GM12878 (cell line): ENCODE measurements around the gene AMER2. TPM values are rescaled to one million over a fixed set of nuclear protein-coding genes. Genes with fewer than 3 reads are reported as not detected.
A peak's percentile ranks its signal among the peaks of the same experiment; 100 is the strongest.

Experiments
- ATAC-seq: fragments of 200-7000 bp; cut with Tn5 transposase; 3 replicates; pipeline ENCODE4 v1.9.1; 2020; ENCODE audit warnings: mild to moderate bottlenecking, moderate library complexity
- BruUV-seq: library from RNA; stranded (reverse); fragments of 400-500 nt; replicated peaks from 2 replicates; lab custom pipeline; 2021; lab: Mats Ljungman, UMichigan
- CTCF ChIA-PET: fragments of 300-600 bp; sonication (Branson Sonifier 250); formaldehyde crosslinking; extraction: SDS; loops from one replicate; lab custom pipeline; 2021; ENCODE audit warnings: inconsistent platforms; lab: Yijun Ruan, JAX
- POLR2A ChIA-PET: fragments of 350-600 bp; formaldehyde crosslinking; extraction: SDS; loops from one replicate; lab custom pipeline; 2021; ENCODE audit warnings: inconsistent platforms; lab: Charles Lee
- RAD21 ChIA-PET: fragments of 300-600 bp; sonication (Branson Sonifier 250); formaldehyde crosslinking; loops from one replicate; lab custom pipeline; 2023; ENCODE audit warnings: antibody characterized with exemption; ENCODE audit not compliant: unreplicated experiment; lab: Charles Lee
- SMC1A ChIA-PET: fragments of 300-600 bp; sonication (Branson Sonifier 250); formaldehyde crosslinking; loops from one replicate; lab custom pipeline; 2023; ENCODE audit not compliant: unreplicated experiment, uncharacterized antibody; lab: Charles Lee
- DNase-seq: peaks from one replicate; pipeline ENCODE4 v3.0.0-alpha.2; 2011; ENCODE audit warnings: low read depth, low spot score
- FAIRE-seq: peaks from 3 replicates; lab custom pipeline; 2011; peaks lifted over from hg19 to GRCh38; lab: Jason Lieb, UNC
- H2AFZ ChIP-seq: 2 replicates; pipeline ENCODE4 v1.6.0; 2011; ENCODE audit warnings: low read depth, low read length, control low read depth; ENCODE audit not compliant: control insufficient read depth
- H3K27ac ChIP-seq: 2 replicates; pipeline ENCODE4 v1.5.1; 2011; ENCODE audit warnings: control low read depth; ENCODE audit not compliant: control insufficient read depth, insufficient read depth
- H3K27me3 ChIP-seq, 2 experiments: replicated peaks in 1 of 2; 2 replicates each; pipeline versions ENCODE4 v1.6.0 to v1.6.1; 2011; ENCODE audit warnings: low read length in 1 of 2; ENCODE audit not compliant: control insufficient read depth in 2 of 2, insufficient read depth in 2 of 2
- H3K36me3 ChIP-seq, 2 experiments: 2 replicates each; pipeline ENCODE4 v1.5.1; 2011; ENCODE audit warnings: low read length in 1 of 2; ENCODE audit not compliant: control insufficient read depth in 2 of 2, insufficient read depth in 2 of 2
- H3K4me1 ChIP-seq: 2 replicates; pipeline ENCODE4 v1.6.1; 2011; ENCODE audit warnings: mild to moderate bottlenecking, low read length, moderate library complexity, mixed read lengths; ENCODE audit not compliant: control insufficient read depth, insufficient read depth
- H3K4me2 ChIP-seq: 2 replicates; pipeline ENCODE4 v1.6.0; 2011; ENCODE audit warnings: control low read depth; ENCODE audit not compliant: control insufficient read depth, insufficient read depth
- H3K4me3 ChIP-seq: fragments of 200-600 bp; sonication (generic); 2 replicates; pipeline ENCODE4 v1.5.1; 2016
- H3K79me2 ChIP-seq: 2 replicates; pipeline ENCODE4 v1.6.0; 2011; ENCODE audit warnings: low read length; ENCODE audit not compliant: control insufficient read depth, insufficient read depth
- H3K9ac ChIP-seq: 2 replicates; pipeline ENCODE4 v1.8.0; 2011; ENCODE audit warnings: low read length, control low read depth, mixed read lengths; ENCODE audit not compliant: control insufficient read depth, insufficient read depth
- H3K9me3 ChIP-seq: replicated peaks from 3 replicates; pipeline ENCODE4 v1.5.1; 2011; ENCODE audit warnings: mild to moderate bottlenecking, low read length; ENCODE audit not compliant: control insufficient read depth, insufficient read depth
- H4K20me1 ChIP-seq: 2 replicates; pipeline ENCODE4 v1.6.0; 2011; ENCODE audit not compliant: control insufficient read depth, insufficient read depth
- CHD2 ChIP-seq: IDR thresholded peaks from 2 replicates; pipeline ENCODE4 v1.6.1; 2011; ENCODE audit warnings: low read depth, low read length, improper control_type of control experiment, borderline replicate concordance
- CREB1 ChIP-seq: IDR thresholded peaks from 2 replicates; pipeline ENCODE4 v1.6.1; 2012; ENCODE audit warnings: low read depth, mild to moderate bottlenecking, inconsistent platforms
- CUX1 ChIP-seq: IDR thresholded peaks from 2 replicates; pipeline ENCODE4 v1.6.1; 2012; ENCODE audit warnings: improper control_type of control experiment, low read depth, low read length; ENCODE audit not compliant: insufficient replicate concordance
- IRF4 ChIP-seq: IDR thresholded peaks from 2 replicates; pipeline ENCODE4 v1.6.1; 2011; ENCODE audit warnings: low read depth, low read length
- JUNB ChIP-seq: IDR thresholded peaks from 2 replicates; pipeline ENCODE4 v1.6.1; 2016; ENCODE audit warnings: antibody characterized with exemption, mild to moderate bottlenecking
- KDM1A ChIP-seq: fragments of 200-600 bp; sonication (generic); IDR thresholded peaks from 2 replicates; pipeline ENCODE4 v1.6.1; 2016; ENCODE audit warnings: borderline replicate concordance
- NBN ChIP-seq: fragments of 450-650 bp; IDR thresholded peaks from 2 replicates; pipeline ENCODE4 v1.6.1; 2016
- SMC3 ChIP-seq: IDR thresholded peaks from 2 replicates; pipeline ENCODE4 v1.6.1; 2011; ENCODE audit warnings: low read length, improper control_type of control experiment, borderline replicate concordance
- SP1 ChIP-seq: IDR thresholded peaks from one replicate; pipeline ENCODE4 v1.6.1; 2011; ENCODE audit warnings: low read depth, low read length
- TCF12 ChIP-seq: IDR thresholded peaks from 2 replicates; pipeline ENCODE4 v1.6.1; 2011; ENCODE audit warnings: low read depth, mild to moderate bottlenecking, low read length
- ZNF217 ChIP-seq: fragments of 450-650 bp; IDR thresholded peaks from 2 replicates; pipeline ENCODE4 v1.6.1; 2017; ENCODE audit warnings: antibody characterized with exemption, mild to moderate bottlenecking
- ZSCAN29 ChIP-seq: fragments of 450-650 bp; IDR thresholded peaks from 2 replicates; pipeline ENCODE4 v1.6.1; 2017; ENCODE audit warnings: mild to moderate bottlenecking, moderate library complexity
- WGBS: methylation state at CpG from one replicate; pipeline ENCODE4 v1.1.6; 2016; ENCODE audit warnings: low lambda C conversion rate; ENCODE audit not compliant: insufficient replicate concordance, insufficient coverage; ENCODE audit errors: missing lambda C conversion rate; 5-methylcytosine and 5-hydroxymethylcytosine counted together
- in situ Hi-C: fragments of 300-500 bp; cut with MboI; formaldehyde crosslinking; loops from 9 replicates; pipeline ENCODE4 v1.14.3; 2018; ENCODE audit warnings: mixed read lengths
- intact Hi-C: fragments of 100-400 bp; cut with micrococcal nuclease; formaldehyde crosslinking; loops from one replicate; pipeline ENCODE4 v1.14.2; 2022; ENCODE audit not compliant: unreplicated experiment
- polyA plus RNA-seq, 11 experiments: library from polyadenylated mRNA; depleted of rRNA in 4 of 11; unstranded in 6 of 11; stranded (reverse) in 5 of 11; fragments of >200 nt; fragmentation: Nextera tagmentation in 4 of 11; fragmentation: Illumina TruSeq in 1 of 11; extraction: Ambion mirVana in 4 of 11; extraction: Trizol in 1 of 11; gene quantifications; 1 replicate in 1 of 11; 2 replicates in 10 of 11; pipeline versions ENCODE4 v1.2.1 to v1.2.3, GENCODE V29; 2011 to 2016; ENCODE audit warnings: inconsistent platforms in 2 of 11, missing spikeins in 2 of 11, low read depth in 1 of 11
- total RNA-seq, 4 experiments: library from RNA; depleted of rRNA in 3 of 4; stranded (reverse); fragments of >200 nt in 3 of 4; fragmentation: Illumina TruSeq in 1 of 4; extraction: Trizol in 1 of 4; gene quantifications; 2 replicates each; pipeline versions ENCODE4 v1.2.1 to v1.2.3, GENCODE V29; 2013 to 2021

The AMER2 gene
- total and polyA plus RNA-seq, 10 of the 15 experiments (the other 5 are each of a cell fraction or from before 2014, with no cell fraction given), result 0.01 to 0.34 (median 0.21) TPM

- H3K36me3 ChIP-seq, result no peaks in the 10 kb centered on the region
- H3K9me3 ChIP-seq, result peaks cover 27% of the 10 kb centered on the region
- no peak overlapping the region for H3K9ac ChIP-seq
- ATAC-seq (no peak), FAIRE-seq (no peak), DNase-seq (no peak)
- H3K4me2 ChIP-seq, result no peak overlapping the region
- H2AFZ ChIP-seq, result no peak overlapping the region
- CTCF ChIA-PET, result interaction anchor here (0.6 to 1.2 kb wide), 3 partner anchors 60 to 202 kb away, joined by 3 to 4 read pairs (median 3); no protein-coding TSS in a partner anchor
- H3K27ac ChIP-seq, result no peak overlapping the region
- peaks cover 6% of the 10 kb centered on the region for H3K4me1 ChIP-seq
- intact Hi-C loops, result no loop called here
- 47% methylated on average over 4 of the region's 4 CpGs for WGBS
- peaks cover 6 to 8% of the 10 kb centered on the region in 2 experiments for H3K27me3 ChIP-seq
- TF ChIP-seq TCF12 (no peak), CREB1 (0 out of 2 replicates have a peak, but pooled peaks have one; percentile 26)
- TF ChIP-seq, all 136 proteins: peak for 1
- no TSS peak for BruUV-seq
- ChIA-PET SMC1A (interaction anchor here (0.5 to 1.5 kb wide), 2 partner anchors 16 to 77 kb away, joined by 3 read pairs; no protein-coding TSS in a partner anchor), RAD21 (no interaction called here), POLR2A (no interaction called here)
- in situ Hi-C loops, result no loop called here
- Histone ChIP-seq H4K20me1 (no peaks in the 10 kb centered on the region), H3K79me2 (no peaks in the 10 kb centered on the region), H3K4me3 (no peak overlapping the region)
These were observed 2.2 kb upstream of the AMER2 start for GRCh38 chr13:25174304-25174703.

DNA sequence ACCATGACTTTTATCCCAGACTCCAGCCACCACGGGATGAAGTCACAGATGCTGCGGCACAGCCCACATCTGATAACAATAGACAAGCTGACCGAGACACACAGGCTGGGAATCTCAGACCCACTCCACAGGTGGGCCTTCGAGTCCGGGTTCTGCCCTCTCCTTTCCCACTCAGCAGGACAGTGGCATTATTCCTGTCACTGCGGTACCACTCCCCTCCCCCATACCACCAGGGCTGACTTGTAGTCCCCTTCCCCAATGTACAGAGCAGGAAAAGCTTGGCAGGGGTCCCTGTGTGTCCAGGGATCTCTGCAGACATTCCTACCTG lies 179 bp upstream of the AMER2 start:
- no peak overlapping the region for H3K9ac ChIP-seq
- no peaks in the 10 kb centered on the region for H4K20me1 ChIP-seq
- ChIA-PET RAD21 (interaction anchor here (0.7 kb wide), 1 partner anchor 9 kb away, joined by 3 read pairs; no protein-coding TSS in a partner anchor), CTCF (interaction anchor here (1.1 kb wide), 1 partner anchor 58 kb away, joined by 4 read pairs; no protein-coding TSS in a partner anchor), POLR2A (no interaction called here), SMC1A (interaction anchor here (1.3 kb wide), 1 partner anchor 10 kb away, joined by 3 read pairs; no protein-coding TSS in a partner anchor)
- no peaks in the 10 kb centered on the region for H3K4me1 ChIP-seq
- no peak overlapping the region for H3K4me3 ChIP-seq
- in situ Hi-C loops (no loop called here), intact Hi-C loops (no loop called here)
- peaks cover 9% of the 10 kb centered on the region for H3K9me3 ChIP-seq
- FAIRE-seq (no peak), ATAC-seq (no peak), DNase-seq (no peak)
- no peak overlapping the region for H3K4me2 ChIP-seq
- H3K27me3 ChIP-seq, result peaks cover 6 to 8% of the 10 kb centered on the region in 2 experiments
- no TSS peak for BruUV-seq
- no peak overlapping the region for H2AFZ ChIP-seq
- 55% methylated on average over 6 of the region's 6 CpGs for WGBS
- no peaks in the 10 kb centered on the region for H3K36me3 ChIP-seq
- no peak overlapping the region for H3K27ac ChIP-seq
- no peaks in the 10 kb centered on the region for H3K79me2 ChIP-seq
- TF ChIP-seq CHD2, result no peak
- TF ChIP-seq CUX1, result no peak
- no peak for TF ChIP-seq SP1
- no peak for TF ChIP-seq ZNF217
- no peak for TF ChIP-seq SMC3
- TF ChIP-seq IRF4, result no peak
- no peak for TF ChIP-seq JUNB
- TF ChIP-seq ZSCAN29, result no peak
- TF ChIP-seq KDM1A, result no peak
- TF ChIP-seq NBN, result no peak
